Testis (tissue), 3 donors: ENCODE data around the gene ITGB5. TPM values are rescaled to one million over a fixed set of nuclear protein-coding genes. Genes with fewer than 3 reads are reported as not detected.

ENCODE experiments used
- DNase-seq: peaks from one replicate; pipeline ENCODE4 v3.0.0-alpha.2; 2019
- H3K27ac ChIP-seq, 2 donors: fragments of 200-600 bp; sonication (generic); one replicate each; pipeline ENCODE4 v1.5.1; 2019
- H3K27me3 ChIP-seq: fragments of 200-600 bp; sonication (generic); one replicate; pipeline ENCODE4 v1.5.1; 2019
- H3K36me3 ChIP-seq: fragments of 200-600 bp; sonication (generic); one replicate; pipeline ENCODE4 v1.5.1; 2017; ENCODE audit warnings: low read depth; ENCODE audit errors: missing control alignments
- H3K4me1 ChIP-seq: fragments of 200-600 bp; sonication (generic); one replicate; pipeline ENCODE4 v1.5.1; 2019
- H3K4me3 ChIP-seq, 2 donors: fragments of 200-600 bp; sonication (generic); one replicate each; pipeline ENCODE4 v1.5.1; 2017 to 2019
- H3K9me3 ChIP-seq: fragments of 200-600 bp; sonication (generic); one replicate; pipeline ENCODE4 v1.5.1; 2017
- CTCF ChIP-seq, 3 experiments: fragments of 450-650 bp in 2 of 3; fragments of 200-600 bp in 1 of 3; sonication (generic) in 1 of 3; IDR thresholded peaks; one replicate each; pipeline ENCODE4 v1.5.1; 2016 to 2019; ENCODE audit warnings: antibody characterized with exemption in 3 of 3, mild to moderate bottlenecking in 2 of 3, moderate library complexity in 1 of 3
- POLR2A ChIP-seq: fragments of 450-650 bp; IDR thresholded peaks from one replicate; pipeline ENCODE4 v1.6.1; 2017; ENCODE audit warnings: antibody characterized with exemption, mild to moderate bottlenecking, moderate library complexity
- WGBS, 2 donors: methylation state at CpG; one replicate each; pipeline ENCODE4 v1.1.5; 2018; 5-methylcytosine and 5-hydroxymethylcytosine counted together
- intact Hi-C: fragments of 100-400 bp; cut with DNase I; formaldehyde crosslinking; loops from one replicate; pipeline ENCODE4 v1.15.1; 2023; ENCODE audit warnings: low total_unique reads
- polyA plus RNA-seq: library from polyadenylated mRNA; stranded (reverse); fragments of 350-450 nt; fragmentation: Illumina TruSeq; extraction: RNeasy Lipid Tissue Mini Kit (QIAGEN cat#74804); gene quantifications from one replicate; pipeline ENCODE4 v1.2.3, GENCODE V29; 2014; ENCODE audit warnings: low read depth, low replicate concordance; ENCODE audit not compliant: insufficient read depth
- total RNA-seq, 2 donors: library from RNA; depleted of rRNA; stranded (reverse); fragments of >200 nt; gene quantifications; one replicate each; pipeline ENCODE4 v1.2.3, GENCODE V29; 2016

The ITGB5 gene
- total and polyA plus RNA-seq, 3 donors from 2014 or later: 46.0 to 101 (median 76.9) TPM

GRCh38 chr3:124847863-124848262 is 39.3 kb downstream of the ITGB5 start:
- Histone ChIP-seq H3K36me3 (no peaks in the 10 kb centered on the region), H3K4me1 (peaks cover 18% of the 10 kb centered on the region), H3K9me3 (no peaks in the 10 kb centered on the region), H3K27ac (no peak overlapping the region), H3K27me3 (no peaks in the 10 kb centered on the region), H3K4me3 (no peak overlapping the region)
- intact Hi-C loops: no loop called here
- WGBS, 2 donors: 87 to 91% methylated on average over 2 of the region's 2 CpGs
- TF ChIP-seq CTCF (IDR thresholded peaks at IDR 0.05) (no peak), POLR2A (no peak)
- no peak for DNase-seq

- no peak for DNase-seq
- Histone ChIP-seq H3K36me3 (no peaks in the 10 kb centered on the region), H3K4me3 (no peak overlapping the region), H3K4me1 (peaks cover 18% of the 10 kb centered on the region), H3K9me3 (no peaks in the 10 kb centered on the region), H3K27ac (no peak overlapping the region), H3K27me3 (no peaks in the 10 kb centered on the region)
- TF ChIP-seq POLR2A (no peak), CTCF (IDR thresholded peaks at IDR 0.05) (no peak)
- intact Hi-C loops: no loop called here
- WGBS, 2 donors: 84 to 87% methylated on average over 1 of the region's 1 CpG
Observed at GRCh38 chr3:124847051-124847450, 40.1 kb downstream of the ITGB5 start.

GRCh38 chr3:124846189-124846588 is 41.0 kb downstream of the ITGB5 start:
- Histone ChIP-seq H3K4me3 (no peak overlapping the region), H3K36me3 (no peaks in the 10 kb centered on the region), H3K27ac (peak overlapping the region in 1 of 2 donors; percentile 62), H3K9me3 (no peaks in the 10 kb centered on the region), H3K4me1 (peaks cover 14% of the 10 kb centered on the region), H3K27me3 (no peaks in the 10 kb centered on the region)
- no peak for DNase-seq
- intact Hi-C loops: no loop called here
- 59 to 72% methylated on average over 2 of the region's 2 CpGs for WGBS, 2 donors
- TF ChIP-seq CTCF (IDR thresholded peaks at IDR 0.05): no peak
- no peak for TF ChIP-seq POLR2A

GRCh38 chr3:124845406-124845805 is 41.8 kb downstream of the ITGB5 start:
- Histone ChIP-seq H3K4me3 (no peak overlapping the region), H3K27me3 (no peaks in the 10 kb centered on the region), H3K9me3 (no peaks in the 10 kb centered on the region), H3K36me3 (no peaks in the 10 kb centered on the region), H3K4me1 (peaks cover 7% of the 10 kb centered on the region), H3K27ac (peak overlapping the region in 1 of 2 donors; percentile 62)
- WGBS, 2 donors: 51 to 59% methylated on average over 5 of the region's 5 CpGs
- DNase-seq: peak; percentile 57
- intact Hi-C loops: no loop called here
- TF ChIP-seq POLR2A (no peak), CTCF (IDR thresholded peaks at IDR 0.05) (no peak)

GRCh38 chr3:124843506-124844177 is 43.5 kb downstream of the ITGB5 start:
- Histone ChIP-seq H3K9me3 (no peaks in the 10 kb centered on the region), H3K4me1 (peaks cover 7% of the 10 kb centered on the region), H3K36me3 (no peaks in the 10 kb centered on the region), H3K27ac (no peak overlapping the region), H3K27me3 (no peaks in the 10 kb centered on the region), H3K4me3 (no peak overlapping the region)
- no peak for TF ChIP-seq CTCF (IDR thresholded peaks at IDR 0.05)
- no peak for DNase-seq
- intact Hi-C loops: no loop called here
- WGBS, 2 donors: 87 to 93% methylated on average over 5 of the region's 5 CpGs
